HG03175 (cell line): ENCODE measurements around the gene ULBP1.
"Not testable (repeated sequence)": the region's sequence is repeated elsewhere in the genome, so short reads cannot be mapped to it uniquely, and the experiment has no call there.

ENCODE experiments used
- ATAC-seq: cut with Tn5 transposase; IDR thresholded peaks from one replicate; pipeline ENCODE4 v1.9.1; 2021; ENCODE audit warnings: mild to moderate bottlenecking, moderate library complexity; ENCODE audit not compliant: unreplicated experiment

ULBP1 gene

DNA sequence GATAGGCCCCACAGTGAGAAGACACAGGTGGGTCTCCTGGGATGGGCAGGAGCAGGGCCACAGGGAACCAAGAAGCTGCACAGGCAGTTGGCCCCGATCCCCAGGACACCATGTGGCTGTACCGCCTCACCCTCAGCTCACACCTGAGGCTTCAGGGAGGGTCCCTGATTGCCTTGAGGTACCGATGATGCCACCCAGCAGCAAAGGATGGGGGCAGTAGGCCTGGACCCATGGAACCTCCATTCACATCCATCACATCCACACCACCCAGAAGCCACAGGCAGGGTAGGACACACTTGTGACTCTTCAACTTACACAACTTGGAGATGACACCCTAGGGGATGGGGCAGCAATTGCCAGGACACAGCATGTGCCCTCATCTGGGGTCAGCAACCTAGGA, 39.9 kb downstream of the ULBP1 start:
- not testable (repeated sequence) for ATAC-seq

DNA sequence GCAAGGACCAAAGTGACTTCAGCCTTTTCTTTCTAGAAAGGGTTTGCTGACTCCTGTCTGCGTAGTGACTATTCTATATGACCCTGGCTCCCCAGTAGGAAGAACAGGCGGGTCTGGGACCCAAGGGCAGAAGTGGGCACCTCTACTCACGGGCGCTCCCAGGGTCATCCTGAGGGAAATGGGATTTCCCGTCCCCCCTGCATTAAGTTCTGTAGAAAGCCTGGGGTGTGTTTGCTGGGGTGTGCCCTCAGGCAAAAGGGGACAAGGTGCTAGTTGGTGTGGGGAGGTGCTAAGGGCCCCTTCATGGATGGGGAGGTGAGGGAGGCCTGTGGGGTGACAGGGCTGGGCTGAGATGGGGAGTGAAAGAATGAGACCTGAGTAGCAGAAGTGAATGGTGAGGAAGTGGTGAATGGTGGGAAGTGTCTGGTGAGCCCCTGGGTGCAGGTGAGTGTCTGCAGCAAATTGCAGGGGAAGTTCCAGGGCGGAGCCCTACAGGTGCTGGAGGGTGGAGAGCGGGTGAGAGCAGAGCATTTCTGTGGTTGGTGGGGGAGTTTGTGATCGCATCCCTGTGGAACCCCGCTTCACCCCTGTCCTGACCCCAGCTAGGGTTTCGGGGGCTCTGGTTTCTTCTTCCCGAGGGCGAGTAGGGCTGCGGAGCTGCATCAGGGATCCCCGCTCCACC, 40.5 kb downstream of the ULBP1 start:
- ATAC-seq, result peak; percentile 20

DNA sequence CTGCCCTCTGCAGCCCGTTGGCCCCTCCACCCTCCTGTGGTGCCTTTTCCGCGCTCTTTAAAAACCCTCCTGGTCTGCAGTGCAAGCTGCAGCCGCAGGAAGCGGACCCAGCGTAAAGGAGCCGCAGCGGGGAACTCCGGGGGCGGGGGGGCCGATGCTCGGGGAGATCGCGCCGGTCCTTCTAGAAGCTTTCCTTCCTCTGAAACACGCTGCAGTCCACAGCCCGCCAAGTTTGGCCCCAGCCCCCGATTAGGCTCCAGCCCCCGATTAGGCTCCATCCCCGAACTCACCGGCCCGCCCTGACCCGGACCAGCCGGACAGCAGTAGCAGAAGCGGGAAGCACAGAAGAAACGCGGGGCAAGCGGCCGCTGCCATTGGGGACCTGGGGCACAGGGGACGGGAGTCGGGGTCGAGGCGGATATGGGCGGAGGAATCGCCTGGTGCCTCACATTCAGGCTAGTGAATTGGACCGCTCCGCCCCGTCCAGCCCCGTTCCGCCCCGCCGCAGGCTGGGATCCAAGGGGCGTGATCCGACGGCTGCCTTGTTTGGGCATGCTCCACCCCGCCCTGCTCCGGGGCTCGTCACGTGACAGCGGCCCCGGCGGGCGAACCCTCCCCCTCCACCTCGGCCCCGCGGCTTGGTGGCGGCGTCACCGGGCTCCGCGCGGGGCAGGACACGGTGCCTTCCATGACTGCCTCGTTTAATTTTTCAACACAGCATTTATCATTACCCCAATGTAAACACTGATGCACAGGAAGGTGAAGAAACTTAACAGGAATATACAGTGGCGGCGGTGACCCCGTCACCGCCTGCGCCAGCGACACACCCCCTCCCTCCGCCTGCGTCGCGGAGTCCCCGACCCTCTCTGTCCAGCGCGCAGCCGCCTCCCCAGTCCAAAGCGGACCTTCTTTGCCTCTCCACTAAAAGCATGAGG, 41.3 kb downstream of the ULBP1 start:
- ATAC-seq, result peak; percentile 71

DNA sequence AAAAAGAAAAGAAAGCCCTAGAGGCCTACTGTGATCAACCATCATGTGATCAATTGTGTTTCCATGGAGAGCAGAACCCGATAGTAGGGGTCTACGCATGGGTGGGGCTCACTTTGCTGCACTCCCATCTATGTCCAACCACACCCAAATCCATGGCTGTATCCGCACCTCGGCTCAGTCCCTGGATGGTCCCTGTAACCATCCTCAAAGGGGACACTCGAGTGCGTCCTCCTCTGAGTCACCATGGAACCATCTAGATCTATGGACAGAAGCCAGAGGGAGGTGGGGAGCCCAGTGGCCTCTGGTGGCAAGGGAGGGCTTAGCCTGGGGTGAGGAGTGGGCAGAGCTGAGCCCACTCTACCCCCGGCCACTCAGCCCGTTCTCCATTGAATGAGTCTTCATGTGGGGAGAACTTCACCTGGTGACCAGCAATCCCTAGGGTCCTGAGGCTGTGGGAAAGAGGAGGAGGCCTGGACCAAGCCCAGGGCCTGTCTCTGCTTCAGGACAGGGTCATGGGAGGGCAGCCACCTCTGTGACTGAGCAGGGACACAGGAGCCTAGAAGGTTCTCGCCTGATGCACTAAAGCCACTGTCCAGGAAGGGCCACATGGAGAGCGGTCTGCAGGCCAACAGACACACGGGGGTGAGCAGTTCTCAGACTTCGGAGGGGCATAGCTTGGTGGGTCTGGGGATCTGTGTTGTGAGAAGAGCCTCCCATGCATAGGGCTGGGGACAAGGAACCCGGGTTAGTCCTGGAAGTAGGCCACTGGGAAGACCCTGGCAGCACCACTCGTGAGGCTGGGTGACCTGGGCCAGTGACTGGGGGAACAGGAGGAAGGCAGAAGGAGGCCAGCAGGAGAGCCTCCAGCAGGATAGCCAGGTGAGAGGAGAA, 42.3 kb downstream of the ULBP1 start:
- no peak for ATAC-seq

DNA sequence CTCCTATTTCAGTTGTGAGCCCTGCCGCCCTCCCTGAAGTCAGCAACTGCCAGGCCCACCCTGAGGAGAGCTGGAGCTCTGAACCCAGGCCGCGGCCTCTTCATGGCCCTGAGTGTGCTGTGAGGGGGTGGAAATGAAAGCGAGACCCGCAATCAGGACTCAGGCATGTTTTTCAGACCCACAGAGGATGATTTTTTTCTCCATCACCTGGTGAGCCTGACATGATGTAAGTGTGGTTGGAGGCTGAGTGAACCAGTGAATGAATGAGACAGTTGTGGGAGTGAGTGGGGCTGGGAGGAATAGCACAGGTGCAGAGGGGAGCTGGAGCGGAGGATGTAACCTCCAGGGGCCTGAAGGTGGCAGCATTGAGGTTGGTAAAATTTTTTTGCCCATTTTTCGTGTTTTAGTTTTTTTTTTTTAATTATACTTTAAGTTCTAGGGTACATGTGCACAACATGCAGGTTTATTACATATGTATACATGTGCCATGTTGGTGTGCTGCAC, 43.3 kb downstream of the ULBP1 start:
- ATAC-seq, result no peak

DNA sequence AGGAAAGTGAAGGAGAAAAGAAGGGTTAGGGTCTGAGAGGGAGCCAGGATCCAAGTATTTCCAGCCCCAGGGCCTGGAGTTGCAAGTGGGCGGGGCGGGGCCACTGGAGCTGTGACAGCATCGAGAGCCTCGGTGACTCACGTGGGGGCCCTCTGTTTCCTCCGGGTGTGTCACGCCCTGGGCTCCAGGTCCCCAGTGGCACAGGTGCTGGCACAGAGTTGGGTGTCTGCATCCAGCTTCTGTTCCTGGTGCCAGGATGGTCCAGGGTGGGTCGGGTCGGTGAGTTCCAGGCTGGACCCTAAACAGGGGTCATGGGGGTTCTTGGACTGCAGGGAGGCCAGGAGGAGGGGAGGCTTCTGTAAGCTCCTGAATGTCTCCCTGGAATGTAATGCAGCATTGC, 44.8 kb downstream of the ULBP1 start:
- no peak for ATAC-seq

DNA sequence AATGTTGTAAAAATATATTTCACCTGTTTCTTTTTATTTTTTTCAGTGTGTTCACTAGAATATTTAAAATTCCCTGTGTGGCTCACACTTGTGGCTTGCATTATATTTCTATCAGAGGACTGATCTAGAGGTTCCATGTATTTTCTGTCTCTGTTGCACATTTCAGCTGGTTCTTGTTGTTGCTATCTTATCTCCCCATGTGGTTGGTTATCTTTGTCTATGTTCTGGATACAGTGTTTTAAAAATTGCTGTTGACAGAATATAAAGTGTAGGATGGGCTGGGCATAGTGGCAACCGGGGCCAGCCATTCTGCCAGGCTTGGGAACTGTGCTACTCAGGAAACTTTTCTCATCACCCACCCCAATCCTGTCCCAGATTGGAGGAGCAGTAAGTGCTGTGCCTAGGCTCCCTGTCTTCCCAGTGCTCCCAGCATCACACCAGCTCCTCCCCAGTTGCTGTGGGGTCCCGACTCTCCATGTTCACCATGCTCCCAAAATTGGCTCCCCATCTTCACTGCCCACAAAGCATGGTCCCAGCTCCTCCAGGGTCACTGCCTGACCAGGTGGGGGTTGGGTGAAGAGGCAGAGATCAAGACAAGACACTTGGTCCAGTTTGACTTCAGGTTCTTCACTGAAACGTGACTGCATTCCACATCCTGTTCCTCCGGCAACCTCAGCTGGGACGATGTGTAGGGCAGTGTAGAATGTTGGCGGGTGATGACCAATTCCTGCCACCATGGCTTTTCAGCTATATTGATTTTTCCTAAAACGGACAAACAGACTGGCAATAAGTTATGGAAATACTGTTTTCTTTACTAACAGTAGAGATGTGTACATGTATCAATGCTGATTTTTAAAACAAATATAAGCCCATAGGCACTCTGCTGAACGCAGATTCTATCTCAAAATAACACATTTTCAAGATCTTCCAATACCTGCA, 49.4 kb downstream of the ULBP1 start:
- not testable (repeated sequence) for ATAC-seq

DNA sequence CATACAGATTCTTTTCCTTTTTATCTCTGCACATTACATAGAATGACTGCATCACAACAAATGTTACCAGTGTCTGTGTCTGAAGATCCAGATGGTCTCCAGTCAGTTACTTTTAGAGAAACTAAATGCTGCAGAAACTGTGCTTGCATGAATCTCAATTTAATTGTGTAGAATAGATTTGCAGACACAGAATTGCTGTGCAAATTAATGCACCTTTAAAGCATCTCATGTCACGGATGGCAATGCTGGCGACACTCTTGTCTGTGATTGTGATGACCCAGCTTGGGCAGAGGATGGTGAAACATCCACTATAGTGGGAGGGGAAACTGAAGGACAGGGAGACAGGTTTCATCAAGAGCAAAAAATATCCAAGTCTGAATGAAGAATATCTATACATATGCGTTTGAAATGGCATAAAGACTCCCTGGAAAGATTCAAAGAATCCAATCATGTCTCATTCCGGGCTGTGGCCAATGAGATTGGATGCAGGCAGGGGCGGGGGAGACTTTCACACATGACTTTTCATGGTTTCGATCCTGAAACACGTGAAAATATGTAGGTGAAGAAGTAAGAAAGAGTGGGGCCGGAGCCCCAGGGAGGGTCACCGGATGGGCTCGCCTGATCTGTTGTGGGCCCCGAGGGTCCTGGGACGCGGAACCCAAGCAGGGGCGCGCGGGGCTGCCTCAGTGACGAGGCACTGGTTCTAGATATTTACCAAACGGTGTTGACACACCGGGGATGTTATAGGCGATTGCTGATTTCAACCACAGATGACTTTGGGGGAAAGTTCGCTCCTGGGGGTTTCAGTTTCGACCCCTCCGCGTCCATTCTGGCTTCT, 50.3 kb downstream of the ULBP1 start:
- ATAC-seq, result not testable (repeated sequence)

DNA sequence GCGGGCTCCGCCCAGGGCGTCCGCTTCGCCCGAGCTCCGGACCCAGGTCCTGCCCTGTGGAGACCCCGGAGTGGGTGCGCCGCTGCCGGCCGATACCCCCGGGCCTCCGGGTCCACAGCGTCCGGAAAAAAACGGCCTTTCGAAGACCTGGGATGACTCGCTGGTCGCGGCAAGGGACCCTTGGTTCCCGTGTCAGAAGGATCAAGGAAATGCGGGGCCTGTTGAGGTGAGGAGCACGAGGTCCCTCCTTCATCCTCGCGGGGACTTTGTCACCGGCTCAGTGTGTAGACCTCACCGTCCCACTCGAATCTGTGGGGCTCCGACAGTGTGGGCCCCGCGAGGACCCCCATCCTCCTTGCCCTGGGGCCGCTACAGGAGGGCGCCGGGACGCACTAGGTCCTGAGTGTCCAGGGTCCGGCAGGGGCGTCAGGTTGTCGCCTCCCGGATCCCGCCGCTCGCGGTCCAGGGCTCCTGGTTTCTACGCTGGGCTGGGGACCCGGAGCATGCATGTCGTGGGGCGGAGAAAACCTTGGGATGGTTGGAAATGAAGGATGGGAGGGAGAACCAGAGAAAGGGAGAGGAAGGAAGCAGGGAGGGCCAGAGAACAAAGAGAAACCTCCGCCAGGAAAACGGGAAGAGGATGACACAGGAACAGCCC, 51.0 kb downstream of the ULBP1 start:
- not testable (repeated sequence) for ATAC-seq

DNA sequence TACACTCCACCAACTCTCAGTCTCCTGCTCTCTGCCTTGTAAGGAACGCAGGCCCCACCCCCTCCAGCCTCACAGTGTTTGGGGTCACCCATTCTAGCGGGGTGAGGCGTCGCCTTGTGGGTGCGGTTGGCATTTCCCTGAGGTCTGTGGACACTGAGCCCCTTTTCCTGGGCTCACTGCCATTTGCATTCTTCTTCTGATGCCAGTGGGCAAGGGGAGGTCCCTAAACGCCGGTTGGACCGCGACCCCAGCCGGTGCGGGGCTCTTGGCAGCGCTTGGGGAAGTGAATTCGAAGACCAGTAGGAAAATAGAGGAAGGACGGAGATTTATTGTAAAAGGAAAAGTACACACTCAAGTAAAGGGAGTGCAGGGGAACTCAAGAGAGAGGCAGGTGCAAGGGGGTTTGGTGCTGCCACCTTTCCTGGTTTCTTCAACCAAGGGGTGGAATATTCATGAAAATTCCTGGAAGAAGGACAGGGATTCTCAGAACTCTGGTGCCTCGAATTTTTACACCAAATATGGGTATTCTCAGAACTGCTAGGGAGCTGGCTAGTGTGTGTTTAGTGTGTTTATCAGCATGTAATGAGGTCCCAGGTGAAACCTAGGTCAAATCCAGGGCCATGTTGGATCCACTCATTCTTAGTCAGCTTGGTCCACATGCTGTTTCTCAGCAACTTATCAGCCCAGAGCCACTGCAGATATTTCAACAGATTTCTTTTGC, 51.7 kb downstream of the ULBP1 start:
- ATAC-seq, result not testable (repeated sequence)

DNA sequence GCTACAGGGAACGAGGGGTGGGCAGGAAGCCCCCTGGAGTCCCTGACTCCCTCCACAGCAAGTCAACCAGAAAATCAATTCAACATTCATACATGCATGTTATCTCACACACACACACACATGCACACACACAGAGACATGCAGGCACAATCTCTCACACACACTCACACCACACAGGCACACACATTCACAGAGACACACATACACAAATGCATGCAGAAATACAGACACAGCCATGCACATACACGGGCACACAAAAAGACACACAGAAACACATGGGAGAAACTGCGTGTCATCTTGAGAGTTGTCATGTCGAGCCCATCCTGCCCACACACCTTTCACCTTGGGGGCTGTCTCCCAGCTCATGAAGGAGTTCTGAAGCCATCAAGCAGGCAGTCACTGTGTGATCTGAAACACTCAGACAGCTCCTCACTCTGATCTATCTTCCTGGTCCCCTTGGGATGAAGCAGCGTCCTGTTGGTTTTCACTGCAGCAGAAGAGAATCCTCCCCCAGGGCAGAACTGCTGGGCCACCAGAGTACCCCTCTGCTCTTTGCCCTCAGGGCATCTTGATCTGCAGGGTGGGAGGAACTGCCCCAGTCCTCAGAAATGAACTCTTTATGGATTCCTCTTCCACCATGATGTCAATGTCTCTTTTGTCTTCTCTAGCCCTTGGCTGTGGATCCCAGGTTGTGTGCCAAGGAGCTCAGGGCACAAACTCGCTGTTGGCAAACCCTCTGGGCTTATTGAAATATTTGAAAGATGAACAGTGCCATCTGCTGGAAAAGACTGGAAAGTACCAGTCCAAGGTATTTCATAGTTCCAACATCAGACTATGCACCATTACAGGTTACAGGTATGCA, 52.8 kb downstream of the ULBP1 start:
- ATAC-seq, result peak; percentile 54

DNA sequence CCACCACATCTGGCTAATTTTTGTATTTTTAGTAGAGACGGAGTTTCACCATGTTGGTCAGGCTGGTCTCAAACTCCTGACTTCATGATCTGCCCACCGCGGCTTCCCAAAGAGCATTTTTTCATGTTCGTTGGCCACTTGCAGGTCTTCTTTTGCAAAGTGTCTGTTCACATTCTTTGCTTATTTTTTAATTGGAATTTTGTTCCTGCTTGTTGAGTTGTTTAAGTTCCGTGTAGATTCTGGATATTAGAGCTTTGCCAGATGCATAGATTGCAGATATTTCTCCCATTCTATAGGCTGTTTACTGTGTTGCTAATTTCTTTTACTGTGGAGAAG, 53.4 kb downstream of the ULBP1 start:
- not testable (repeated sequence) for ATAC-seq

DNA sequence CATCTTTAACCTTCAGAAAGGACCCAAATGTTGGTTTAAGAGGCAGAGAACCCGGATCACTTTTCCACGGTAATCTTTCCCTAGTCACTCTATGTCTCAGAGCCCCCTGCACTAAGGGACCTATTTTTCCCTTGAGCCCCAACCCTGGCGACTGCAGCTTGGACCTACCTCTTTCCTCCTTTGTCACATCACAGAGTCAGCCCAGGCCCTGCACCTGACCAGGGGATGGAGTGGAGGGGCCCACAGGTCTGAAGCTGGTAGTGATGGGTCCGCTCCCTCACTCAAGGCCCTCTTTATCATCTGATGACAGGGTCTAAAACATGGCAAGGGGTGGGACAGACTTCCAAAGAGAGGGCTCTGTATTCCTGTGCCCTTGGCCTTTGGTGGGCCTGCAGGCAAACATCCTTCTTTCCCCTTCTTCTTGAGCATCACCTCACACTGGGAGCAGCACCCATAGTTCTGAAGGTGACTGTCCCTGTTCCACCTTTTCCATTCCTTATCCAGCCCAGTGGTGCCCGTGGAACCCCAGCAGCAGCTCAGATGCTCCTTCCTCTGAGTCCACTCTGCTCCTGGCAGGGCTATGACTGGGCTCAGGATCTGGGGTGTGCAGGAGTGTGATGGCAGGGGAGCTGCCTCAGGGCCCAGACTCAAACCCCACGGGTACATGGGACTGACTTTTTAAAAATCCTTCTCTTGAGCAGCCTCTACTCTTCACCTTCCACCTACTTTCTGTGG, 55.3 kb downstream of the ULBP1 start:
- no peak for ATAC-seq

DNA sequence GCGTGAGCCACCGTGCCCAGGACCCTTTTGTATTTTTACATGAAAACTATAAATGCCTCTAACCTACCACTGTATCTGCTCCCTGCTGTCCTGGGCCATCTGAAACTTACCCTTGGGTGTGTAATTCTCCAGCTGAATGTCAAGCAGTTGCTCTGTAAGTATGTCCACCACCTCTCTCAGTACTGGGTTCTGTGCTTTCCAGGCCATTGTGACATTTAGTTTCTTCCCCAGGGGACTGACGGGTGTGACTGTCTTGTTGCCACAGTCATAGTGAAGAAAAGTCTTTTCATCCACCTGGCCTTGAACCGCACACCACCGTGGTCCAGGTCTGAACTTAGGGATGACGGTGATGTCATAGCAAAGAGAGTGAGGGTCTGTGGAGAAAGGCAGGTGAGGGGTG, 58.1 kb downstream of the ULBP1 start:
- not testable (repeated sequence) for ATAC-seq
